OCI-LY7 (cell line): ENCODE measurements around the gene PRDM12.

Experiments
- EZH2phosphoT487 ChIP-seq: fragments of 200-600 bp; sonication (generic); IDR thresholded peaks from 2 replicates; pipeline ENCODE4 v1.6.1; 2018; ENCODE audit warnings: low read depth, borderline replicate concordance, mild to moderate bottlenecking, mixed run types, antibody characterized with exemption, low read length, moderate library complexity, mixed read lengths
- TF ChIP-seq, protein P1 (sequence below): fragments of 200-600 bp; sonication (generic); conservative IDR thresholded peaks from 2 replicates; pipeline ENCODE4 v1.5.1; 2014; ENCODE audit warnings: mild to moderate bottlenecking, antibody characterized with exemption, low read length, moderate library complexity, mixed read lengths

DNA sequence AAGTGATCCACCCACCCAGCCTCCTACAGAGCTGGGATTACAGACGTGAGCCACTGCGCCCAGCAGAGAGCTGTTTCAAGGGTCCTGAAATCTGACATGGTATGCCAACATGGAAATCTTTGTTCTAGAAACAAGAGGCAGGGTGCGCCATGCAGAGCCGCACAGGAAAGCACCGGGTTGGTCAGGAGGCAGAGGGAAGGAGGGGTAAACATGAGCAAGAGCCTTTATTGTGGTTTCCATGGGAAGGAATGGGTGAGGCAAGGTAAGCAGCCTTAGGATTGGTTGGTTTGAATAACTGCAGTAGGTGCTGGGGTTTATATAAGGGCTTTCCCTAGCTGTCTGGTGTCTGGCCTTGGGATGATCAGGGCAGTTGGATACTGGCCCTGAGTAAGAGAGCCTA lies 23.7 kb downstream of the PRDM12 start:
- TF ChIP-seq, protein P1, sequence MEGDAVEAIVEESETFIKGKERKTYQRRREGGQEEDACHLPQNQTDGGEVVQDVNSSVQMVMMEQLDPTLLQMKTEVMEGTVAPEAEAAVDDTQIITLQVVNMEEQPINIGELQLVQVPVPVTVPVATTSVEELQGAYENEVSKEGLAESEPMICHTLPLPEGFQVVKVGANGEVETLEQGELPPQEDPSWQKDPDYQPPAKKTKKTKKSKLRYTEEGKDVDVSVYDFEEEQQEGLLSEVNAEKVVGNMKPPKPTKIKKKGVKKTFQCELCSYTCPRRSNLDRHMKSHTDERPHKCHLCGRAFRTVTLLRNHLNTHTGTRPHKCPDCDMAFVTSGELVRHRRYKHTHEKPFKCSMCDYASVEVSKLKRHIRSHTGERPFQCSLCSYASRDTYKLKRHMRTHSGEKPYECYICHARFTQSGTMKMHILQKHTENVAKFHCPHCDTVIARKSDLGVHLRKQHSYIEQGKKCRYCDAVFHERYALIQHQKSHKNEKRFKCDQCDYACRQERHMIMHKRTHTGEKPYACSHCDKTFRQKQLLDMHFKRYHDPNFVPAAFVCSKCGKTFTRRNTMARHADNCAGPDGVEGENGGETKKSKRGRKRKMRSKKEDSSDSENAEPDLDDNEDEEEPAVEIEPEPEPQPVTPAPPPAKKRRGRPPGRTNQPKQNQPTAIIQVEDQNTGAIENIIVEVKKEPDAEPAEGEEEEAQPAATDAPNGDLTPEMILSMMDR, result no peak
- TF ChIP-seq EZH2phosphoT487, result no peak
